Thyroid gland (tissue), 4 donors: Measurements from ENCODE around the gene PPP1R15A.

Experiments used
- CTCF ChIP-seq, 6 experiments: fragments of 200-600 bp in 3 of 6; fragments of 450-650 bp in 3 of 6; sonication (generic) in 3 of 6; IDR thresholded peaks; one replicate each; pipeline ENCODE4 v1.5.1; 2016 to 2019; ENCODE audit warnings: antibody characterized with exemption in 6 of 6, mild to moderate bottlenecking in 2 of 6, inconsistent platforms in 1 of 6, moderate library complexity in 1 of 6
- POLR2A ChIP-seq, 2 donors: fragments of 450-650 bp; IDR thresholded peaks; one replicate each; pipeline ENCODE4 v1.6.1; 2017; ENCODE audit warnings: antibody characterized with exemption in 2 of 2, mild to moderate bottlenecking in 2 of 2, moderate library complexity in 1 of 2

- no peak for TF ChIP-seq POLR2A (IDR thresholded peaks at IDR 0.05)
- no peak for TF ChIP-seq CTCF (IDR thresholded peaks at IDR 0.05)
These were observed 759 bp downstream of the PPP1R15A start for GRCh38 chr19:48872884-48873475.
